Natural killer cell (primary cell): ENCODE data around the gene NR1D1. TPM values are rescaled to one million over a fixed set of nuclear protein-coding genes. Genes with fewer than 3 reads are reported as not detected.

Experiments
- ATAC-seq, 3 donors: fragments of 150-1000 bp in 2 of 3; fragments of 200-7000 bp in 1 of 3; cut with Tn5 transposase; 1 replicate in 1 of 3; 2 replicates in 2 of 3; pipeline ENCODE4 v1.10.0; 2021; ENCODE audit warnings: mild to moderate bottlenecking in 2 of 3, moderate library complexity in 2 of 3
- DNase-seq, 2 donors: peaks; one replicate each; pipeline versions ENCODE4 v3.0.0 to v3.0.0-alpha.2; 2013 to 2021; ENCODE audit warnings: mixed read lengths in 1 of 2
- H3K27ac ChIP-seq: one replicate; pipeline ENCODE4 v1.5.1; 2013; ENCODE audit warnings: mild to moderate bottlenecking, low read length
- H3K27me3 ChIP-seq: one replicate; pipeline ENCODE4 v1.6.1; 2013; ENCODE audit warnings: low read length; ENCODE audit not compliant: control insufficient read depth, insufficient read depth
- H3K36me3 ChIP-seq: one replicate; pipeline ENCODE4 v1.6.1; 2013; ENCODE audit warnings: low read length; ENCODE audit not compliant: control insufficient read depth, insufficient read depth
- H3K4me1 ChIP-seq: one replicate; pipeline ENCODE4 v1.6.1; 2013; ENCODE audit warnings: low read length; ENCODE audit not compliant: control insufficient read depth, insufficient read depth
- H3K4me3 ChIP-seq: one replicate; pipeline ENCODE4 v1.5.1; 2013; ENCODE audit warnings: low read length
- H3K9me3 ChIP-seq: one replicate; pipeline ENCODE4 v1.6.1; 2013; ENCODE audit warnings: low read length; ENCODE audit not compliant: control insufficient read depth, insufficient read depth
- H3K27ac Mint-ChIP-seq, 2 donors: one replicate each; pipeline ENCODE4 v1.8.0; 2022; ENCODE audit warnings: mild to moderate bottlenecking in 2 of 2, mixed read lengths in 2 of 2, moderate library complexity in 1 of 2
- H3K27me3 Mint-ChIP-seq, 2 donors: one replicate each; pipeline ENCODE4 v1.8.0; 2022; ENCODE audit warnings: low read depth in 2 of 2, mixed read lengths in 2 of 2
- H3K36me3 Mint-ChIP-seq: one replicate; pipeline ENCODE4 v1.8.0; 2022; ENCODE audit warnings: mixed read lengths
- H3K4me1 Mint-ChIP-seq, 2 donors: one replicate each; pipeline ENCODE4 v1.8.0; 2022; ENCODE audit warnings: mixed read lengths in 2 of 2
- H3K4me3 Mint-ChIP-seq: one replicate; pipeline ENCODE4 v1.8.0; 2022; ENCODE audit warnings: mild to moderate bottlenecking, moderate library complexity, mixed read lengths
- H3K9me3 Mint-ChIP-seq, 2 donors: one replicate each; pipeline ENCODE4 v1.8.0; 2022; ENCODE audit warnings: mixed read lengths in 2 of 2
- WGBS: methylation state at CpG from one replicate; pipeline ENCODE4 v1.1.7; 2013; ENCODE audit warnings: missing lambda C conversion rate; ENCODE audit not compliant: insufficient coverage; 5-methylcytosine and 5-hydroxymethylcytosine counted together
- intact Hi-C: fragments of 100-400 bp; cut with micrococcal nuclease; formaldehyde crosslinking; loops from one replicate; pipeline ENCODE4 v1.14.2; 2022
- total RNA-seq, 4 donors: library from RNA; stranded (reverse); fragments of 120-200 nt in 1 of 4; gene quantifications; one replicate each; pipeline versions ENCODE4 v1.2.3 to v1.2.4, GENCODE V29; 2013 to 2022
- TF ChIP-seq, protein P1 (sequence below): fragments of 200-600 bp; IDR thresholded peaks from one replicate; pipeline ENCODE4 v1.8.0; 2022; ENCODE audit warnings: antibody characterized with exemption

The NR1D1 gene
- total RNA-seq, 3 donors from 2014 or later (not counting 1 experiment from before 2014, with no cell fraction given) = 8.8 to 10.1 (median 9.9) TPM

DNA sequence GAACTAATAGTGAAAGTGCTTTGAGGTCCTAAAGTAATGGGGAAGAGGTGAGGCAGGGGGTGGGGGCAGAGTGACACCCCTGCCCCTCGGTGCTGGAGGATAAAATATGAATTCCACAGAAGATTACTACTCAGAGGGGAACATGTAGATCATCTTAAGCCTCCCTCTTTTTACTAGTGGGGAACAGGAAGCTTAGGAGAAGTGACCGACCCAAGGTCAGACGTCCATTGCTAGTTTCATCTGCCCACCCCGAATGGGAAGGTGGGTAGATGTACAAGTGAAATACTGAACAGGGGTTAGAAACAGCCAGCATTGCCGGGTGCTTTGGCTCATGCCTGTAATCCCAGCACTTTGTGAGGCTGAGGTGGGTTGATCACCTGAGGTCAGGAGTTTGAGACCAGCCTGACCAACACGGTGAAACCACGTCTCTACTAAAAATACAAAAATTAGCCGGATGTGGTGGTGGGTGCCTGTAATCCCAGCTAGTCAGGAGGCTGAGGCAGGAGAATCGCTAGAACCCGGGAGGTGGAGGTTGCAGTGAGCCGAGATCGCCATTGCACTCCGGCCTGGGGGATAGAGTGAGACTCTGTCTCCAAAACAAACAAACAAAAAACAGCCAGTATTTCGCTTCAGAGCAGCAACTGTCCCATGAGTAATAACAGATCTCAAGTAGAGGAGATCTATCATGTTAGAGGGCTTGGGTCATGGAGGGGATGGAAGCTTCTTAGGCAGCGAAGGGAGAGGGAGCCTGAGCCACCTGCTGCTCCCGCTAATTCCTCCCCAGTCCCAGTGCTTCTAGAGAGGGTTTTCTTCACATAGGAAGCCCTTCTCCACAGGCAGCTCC, 1.2 kb upstream of the NR1D1 start:
- Histone ChIP-seq H3K27ac (peak overlapping the region; percentile 36), H3K9me3 (no peaks in the 10 kb centered on the region), H3K27me3 (no peaks in the 10 kb centered on the region), H3K4me1 (peaks cover 82% of the 10 kb centered on the region), H3K4me3 (no peak overlapping the region), H3K36me3 (peaks cover 7% of the 10 kb centered on the region)
- WGBS = 74% methylated on average over 12 of the region's 16 CpGs
- no peak for ATAC-seq
- Mint-ChIP-seq H3K4me3 (peak overlapping the region; percentile 98), H3K9me3 (no peaks in the 10 kb centered on the region), H3K27me3 (no peaks in the 10 kb centered on the region), H3K4me1 (peaks cover 79 to 80% of the 10 kb centered on the region in 2 donors), H3K36me3 (no peaks in the 10 kb centered on the region), H3K27ac (peak overlapping the region in 1 of 2 donors; percentile 94)
- TF ChIP-seq, protein P1, sequence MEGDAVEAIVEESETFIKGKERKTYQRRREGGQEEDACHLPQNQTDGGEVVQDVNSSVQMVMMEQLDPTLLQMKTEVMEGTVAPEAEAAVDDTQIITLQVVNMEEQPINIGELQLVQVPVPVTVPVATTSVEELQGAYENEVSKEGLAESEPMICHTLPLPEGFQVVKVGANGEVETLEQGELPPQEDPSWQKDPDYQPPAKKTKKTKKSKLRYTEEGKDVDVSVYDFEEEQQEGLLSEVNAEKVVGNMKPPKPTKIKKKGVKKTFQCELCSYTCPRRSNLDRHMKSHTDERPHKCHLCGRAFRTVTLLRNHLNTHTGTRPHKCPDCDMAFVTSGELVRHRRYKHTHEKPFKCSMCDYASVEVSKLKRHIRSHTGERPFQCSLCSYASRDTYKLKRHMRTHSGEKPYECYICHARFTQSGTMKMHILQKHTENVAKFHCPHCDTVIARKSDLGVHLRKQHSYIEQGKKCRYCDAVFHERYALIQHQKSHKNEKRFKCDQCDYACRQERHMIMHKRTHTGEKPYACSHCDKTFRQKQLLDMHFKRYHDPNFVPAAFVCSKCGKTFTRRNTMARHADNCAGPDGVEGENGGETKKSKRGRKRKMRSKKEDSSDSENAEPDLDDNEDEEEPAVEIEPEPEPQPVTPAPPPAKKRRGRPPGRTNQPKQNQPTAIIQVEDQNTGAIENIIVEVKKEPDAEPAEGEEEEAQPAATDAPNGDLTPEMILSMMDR = no peak
- intact Hi-C loops = loop anchor here (10.0 kb wide), 1 partner anchor 327 kb away; no protein-coding TSS in a partner anchor
- DNase-seq = no peak

DNA sequence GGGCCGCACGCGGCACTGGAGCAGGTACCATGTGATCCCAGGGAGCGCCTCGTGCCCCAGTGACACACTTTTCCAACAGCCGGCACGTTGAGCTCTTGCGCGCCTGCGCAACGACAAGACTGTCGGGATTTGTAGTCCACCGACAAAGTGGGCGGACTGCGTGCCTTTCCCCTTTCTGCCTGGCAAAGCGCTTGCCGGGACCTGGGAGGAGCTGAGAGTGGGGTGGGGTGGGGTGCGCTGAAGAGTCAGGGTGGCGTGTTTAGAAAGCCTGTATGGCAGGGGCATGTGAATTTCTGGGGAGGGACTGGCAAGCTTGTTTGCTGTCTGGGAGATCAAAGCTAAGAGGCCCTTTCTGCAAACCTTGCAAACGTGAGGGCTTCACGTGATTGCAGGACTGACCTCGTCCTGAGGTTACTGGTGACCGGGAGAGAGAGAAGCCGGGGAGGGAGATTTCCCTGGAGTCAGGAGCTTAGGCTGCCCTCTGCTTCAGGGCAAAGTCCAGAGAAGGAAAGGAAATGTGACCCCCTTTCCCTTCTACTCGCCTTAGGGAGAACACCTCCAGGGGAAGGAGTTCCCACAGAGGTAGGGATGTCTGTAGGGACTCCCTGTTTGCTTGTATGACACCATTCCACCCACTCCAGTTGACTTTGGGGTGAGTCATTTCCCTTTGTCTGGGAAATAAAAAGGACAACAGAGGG, 429 bp upstream of the NR1D1 start:
- TF ChIP-seq, protein P1 = no peak
- DNase-seq (peak; percentile 74 to 95), ATAC-seq (peak in 2 of 3 donors; percentile 2 to 7)
- H3K9me3 ChIP-seq = no peaks in the 10 kb centered on the region
- peaks cover 82% of the 10 kb centered on the region for H3K4me1 ChIP-seq
- H3K4me3 Mint-ChIP-seq = peak overlapping the region; percentile 98
- peaks cover 7% of the 10 kb centered on the region for H3K36me3 ChIP-seq
- H3K36me3 Mint-ChIP-seq = no peaks in the 10 kb centered on the region
- H3K4me3 ChIP-seq = peak overlapping the region; percentile 55
- intact Hi-C loops = loop anchor here (10.0 kb wide), 1 partner anchor 326 kb away; no protein-coding TSS in a partner anchor
- WGBS = under 1% methylated on average over 24 of the region's 25 CpGs
- no peaks in the 10 kb centered on the region for H3K27me3 ChIP-seq
- H3K9me3 Mint-ChIP-seq = no peaks in the 10 kb centered on the region
- peak overlapping the region; percentile 90 for H3K27ac ChIP-seq
- peak overlapping the region; percentile 94 to 96 for H3K27ac Mint-ChIP-seq
- peaks cover 79 to 80% of the 10 kb centered on the region in 2 donors for H3K4me1 Mint-ChIP-seq
- H3K27me3 Mint-ChIP-seq = no peaks in the 10 kb centered on the region

DNA sequence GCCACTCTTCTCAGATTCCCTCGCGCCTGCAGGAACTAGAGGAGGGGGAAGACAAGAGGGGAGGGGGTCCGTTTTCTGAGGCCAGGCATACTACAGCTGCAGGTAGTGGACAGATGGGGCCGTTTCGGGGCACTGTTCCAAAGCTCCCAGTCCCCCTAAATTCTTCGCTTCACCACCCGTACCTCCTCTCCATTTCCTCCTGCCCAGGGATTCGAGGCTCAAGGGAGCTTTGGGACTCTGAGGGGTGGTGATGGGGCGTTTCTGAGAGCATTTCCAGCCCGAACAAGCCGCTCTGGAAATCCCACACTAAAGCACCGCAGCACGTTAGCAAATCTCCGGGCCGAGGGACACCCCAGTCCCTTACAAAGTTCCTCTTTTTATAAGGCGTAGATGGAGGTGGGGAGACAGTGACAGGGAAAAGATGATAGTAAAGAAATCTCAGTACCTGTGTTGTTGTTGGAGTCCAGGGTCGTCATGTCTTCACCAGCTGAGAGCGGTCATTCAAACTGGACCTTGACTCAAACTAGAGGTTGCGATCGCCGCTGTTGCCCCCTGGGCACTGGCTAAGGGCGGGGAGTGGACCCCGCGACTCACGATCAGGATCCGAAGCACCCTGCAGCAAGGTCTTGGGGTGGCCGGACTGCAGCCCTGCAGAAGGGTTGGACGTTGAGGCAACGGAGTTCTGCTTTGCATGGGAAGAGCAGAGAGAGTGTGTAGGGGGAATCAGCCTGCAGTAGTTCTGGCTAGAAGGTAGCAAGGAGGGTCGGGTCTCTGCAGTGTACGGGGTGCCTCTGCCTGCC, 570 bp downstream of the NR1D1 start:
- peak overlapping the region; percentile 55 for H3K4me3 ChIP-seq
- H3K4me3 Mint-ChIP-seq = peak overlapping the region; percentile 98
- peaks cover 75 to 80% of the 10 kb centered on the region in 2 donors for H3K4me1 Mint-ChIP-seq
- H3K9me3 ChIP-seq = no peaks in the 10 kb centered on the region
- no peaks in the 10 kb centered on the region for H3K9me3 Mint-ChIP-seq
- H3K27ac ChIP-seq = peak overlapping the region; percentile 90
- H3K27me3 ChIP-seq = no peaks in the 10 kb centered on the region
- H3K27ac Mint-ChIP-seq = peak overlapping the region; percentile 94 to 96
- ATAC-seq (no peak), DNase-seq (peak in 1 of 2 donors; percentile 61)
- TF ChIP-seq, protein P1 = no peak
- H3K36me3 Mint-ChIP-seq = no peaks in the 10 kb centered on the region
- H3K36me3 ChIP-seq = peaks cover 8% of the 10 kb centered on the region
- intact Hi-C loops = loop anchor here (1.0 to 10.0 kb wide), 2 partner anchors 7 to 325 kb away; no protein-coding TSS in a partner anchor
- H3K4me1 ChIP-seq = peaks cover 85% of the 10 kb centered on the region
- 2% methylated on average over 17 of the region's 31 CpGs for WGBS
- H3K27me3 Mint-ChIP-seq = no peaks in the 10 kb centered on the region
